ENCODE measurements around the gene GRM7. TPM values are rescaled to one million over a fixed set of nuclear protein-coding genes. Genes with fewer than 3 reads are reported as not detected.

GRM7 gene
- under 1 TPM in 1 of 4 donors, not detected in 3; 0.39 TPM for total RNA-seq

DNA sequence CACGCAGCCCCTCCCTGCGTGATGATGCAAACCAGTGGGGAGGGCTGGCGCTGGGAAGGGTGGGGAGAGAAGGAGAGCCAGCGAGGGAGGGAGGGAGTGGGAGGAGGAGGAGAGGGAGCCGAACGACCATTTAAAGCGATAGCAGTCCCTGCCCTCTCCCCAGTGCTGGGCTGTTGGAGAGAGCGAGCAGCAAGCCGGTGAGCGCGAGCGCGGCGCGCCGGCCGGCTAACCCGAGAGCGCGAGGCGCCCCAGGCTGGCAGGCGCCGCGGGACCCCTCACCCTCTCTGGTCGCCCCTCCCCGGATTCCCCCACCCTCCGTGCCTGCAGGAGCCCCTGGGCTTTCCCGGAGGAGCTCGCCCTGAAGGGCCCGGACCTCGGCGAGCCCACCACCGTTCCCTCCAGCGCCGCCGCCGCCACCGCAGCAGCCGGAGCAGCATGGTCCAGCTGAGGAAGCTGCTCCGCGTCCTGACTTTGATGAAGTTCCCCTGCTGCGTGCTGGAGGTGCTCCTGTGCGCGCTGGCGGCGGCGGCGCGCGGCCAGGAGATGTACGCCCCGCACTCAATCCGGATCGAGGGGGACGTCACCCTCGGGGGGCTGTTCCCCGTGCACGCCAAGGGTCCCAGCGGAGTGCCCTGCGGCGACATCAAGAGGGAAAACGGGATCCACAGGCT is at the start of gene GRM7:
Gene GRM7, plus strand, starts transcription at position 162 of the 671 bp plus-strand sequence.
- no peak for DNase-seq (ENCODE audit: extremely low spot score)
- intact Hi-C loops (cut with DNase I), result no loop called here

DNA sequence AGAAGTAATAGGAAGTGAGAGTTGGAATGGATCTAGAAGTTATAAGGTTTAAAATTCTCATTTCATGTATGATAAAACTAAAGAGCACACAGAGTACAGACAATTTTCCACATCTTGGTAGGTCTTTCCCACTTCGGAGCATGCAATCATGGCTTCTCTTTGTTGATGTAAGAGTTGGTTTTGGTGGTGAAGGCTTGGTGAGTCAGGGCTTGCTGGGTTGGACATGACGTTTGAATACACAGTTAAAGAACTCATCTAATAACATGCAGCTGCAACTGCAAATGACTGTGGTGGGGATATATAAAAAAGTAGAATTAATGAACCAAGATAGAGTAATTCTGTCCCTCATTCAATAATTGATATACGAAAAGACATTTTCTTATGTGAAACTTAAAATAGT is 39.5 kb upstream of the GRM7 start:
- Histone ChIP-seq H3K9me3 (no peaks in the 10 kb centered on the region), H3K4me1 (no peaks in the 10 kb centered on the region), H3K27me3 (no peaks in the 10 kb centered on the region), H3K36me3 (no peaks in the 10 kb centered on the region), H3K27ac (replicated peaks in 1 of 4) (no peak overlapping the region), H3K4me3 (no peak overlapping the region)
- DNase-seq (ENCODE audit: extremely low spot score), result no peak
- TF ChIP-seq EP300 (IDR thresholded peaks at IDR 0.05), result no peak
- 87% methylated on average over 3 of the region's 3 CpGs for WGBS
- intact Hi-C loops (cut with DNase I), result no loop called here

More for the DNA sequence above, at the start of gene GRM7:
- H3K27ac ChIP-seq (replicated peaks in 1 of 4), result no peak within 1 kb of the TSS
- H3K4me1 ChIP-seq, result peaks cover 7 to 26% (median 24%) of the 10 kb centered on the region in 4 donors
- no peaks in the 10 kb centered on the region for H3K9me3 ChIP-seq
- H3K27me3 ChIP-seq, result peaks cover 0 to 51% (median 23%) of the 10 kb centered on the region in 4 donors
- H3K36me3 ChIP-seq, result no peaks in the 10 kb centered on the region
- 0% methylated on average over 5 of the region's 62 CpGs for whole genome bisulfite sequencing
- peak within 1 kb of the TSS; percentile 31 to 59 (median 48) for H3K4me3 ChIP-seq
- TF ChIP-seq POLR2AphosphoS5 (IDR thresholded peaks at IDR 0.05) (no peak), EP300 (IDR thresholded peaks at IDR 0.05) (no peak), POLR2A (IDR thresholded peaks at IDR 0.05; ENCODE audit: low read depth) (no peak)
- TF ChIP-seq, protein P1, sequence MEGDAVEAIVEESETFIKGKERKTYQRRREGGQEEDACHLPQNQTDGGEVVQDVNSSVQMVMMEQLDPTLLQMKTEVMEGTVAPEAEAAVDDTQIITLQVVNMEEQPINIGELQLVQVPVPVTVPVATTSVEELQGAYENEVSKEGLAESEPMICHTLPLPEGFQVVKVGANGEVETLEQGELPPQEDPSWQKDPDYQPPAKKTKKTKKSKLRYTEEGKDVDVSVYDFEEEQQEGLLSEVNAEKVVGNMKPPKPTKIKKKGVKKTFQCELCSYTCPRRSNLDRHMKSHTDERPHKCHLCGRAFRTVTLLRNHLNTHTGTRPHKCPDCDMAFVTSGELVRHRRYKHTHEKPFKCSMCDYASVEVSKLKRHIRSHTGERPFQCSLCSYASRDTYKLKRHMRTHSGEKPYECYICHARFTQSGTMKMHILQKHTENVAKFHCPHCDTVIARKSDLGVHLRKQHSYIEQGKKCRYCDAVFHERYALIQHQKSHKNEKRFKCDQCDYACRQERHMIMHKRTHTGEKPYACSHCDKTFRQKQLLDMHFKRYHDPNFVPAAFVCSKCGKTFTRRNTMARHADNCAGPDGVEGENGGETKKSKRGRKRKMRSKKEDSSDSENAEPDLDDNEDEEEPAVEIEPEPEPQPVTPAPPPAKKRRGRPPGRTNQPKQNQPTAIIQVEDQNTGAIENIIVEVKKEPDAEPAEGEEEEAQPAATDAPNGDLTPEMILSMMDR (IDR thresholded peaks at IDR 0.05), result no peak

DNA sequence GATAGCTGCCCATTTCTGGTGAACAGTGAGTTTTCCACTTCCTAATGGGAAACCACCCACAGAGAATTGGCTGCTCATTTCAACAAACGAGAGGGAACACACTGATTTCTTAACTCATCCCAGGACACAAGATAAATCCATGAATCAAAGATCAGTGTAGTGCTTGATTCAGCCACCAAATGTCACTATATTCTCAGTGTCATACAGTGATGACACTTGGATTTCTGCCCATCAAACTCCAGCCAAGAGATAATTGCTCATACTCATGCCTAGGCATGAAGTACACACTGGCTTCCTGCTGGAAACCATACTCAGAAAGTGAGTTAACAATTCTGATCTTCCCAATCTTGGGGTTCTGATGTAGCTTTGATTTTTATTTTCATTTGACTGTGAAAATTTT is 35.4 kb upstream of the GRM7 start:
- no peaks in the 10 kb centered on the region for H3K9me3 ChIP-seq
- intact Hi-C loops (cut with DNase I), result no loop called here
- 58% methylated on average over 1 of the region's 1 CpG for WGBS
- no peak overlapping the region for H3K4me3 ChIP-seq
- DNase-seq (ENCODE audit: extremely low spot score), result no peak
- no peaks in the 10 kb centered on the region for H3K27me3 ChIP-seq
- no peaks in the 10 kb centered on the region for H3K36me3 ChIP-seq
- TF ChIP-seq POLR2AphosphoS5 (IDR thresholded peaks at IDR 0.05) (no peak), EP300 (IDR thresholded peaks at IDR 0.05) (no peak), POLR2A (IDR thresholded peaks at IDR 0.05; ENCODE audit: low read depth) (no peak)
- TF ChIP-seq, protein P1 (IDR thresholded peaks at IDR 0.05), result no peak
- H3K4me1 ChIP-seq, result no peaks in the 10 kb centered on the region
- H3K27ac ChIP-seq (replicated peaks in 1 of 4), result no peak overlapping the region

DNA sequence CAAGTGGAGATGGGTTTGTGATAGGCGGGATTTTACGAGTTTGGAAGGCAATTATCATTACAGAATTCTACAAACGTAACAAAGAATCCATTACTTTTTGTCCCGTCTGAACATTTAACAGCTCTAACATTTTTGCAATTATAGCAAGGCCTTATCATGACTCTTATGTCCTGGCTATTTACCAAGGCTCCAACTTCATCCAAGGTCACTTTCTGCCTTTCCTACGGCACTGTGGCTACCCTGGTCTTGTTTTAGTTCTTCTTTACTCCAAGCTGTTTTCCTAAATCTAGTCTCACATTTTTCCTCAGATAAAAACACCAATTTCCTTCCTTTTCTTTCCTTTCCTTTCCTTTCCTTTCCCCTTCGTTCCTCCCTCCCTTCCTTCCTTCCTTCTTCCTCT is 33.5 kb upstream of the GRM7 start:
- H3K27me3 ChIP-seq, result no peaks in the 10 kb centered on the region
- TF ChIP-seq, protein P1 (IDR thresholded peaks at IDR 0.05), result no peak
- TF ChIP-seq POLR2A (IDR thresholded peaks at IDR 0.05; ENCODE audit: low read depth), result no peak
- no peak for TF ChIP-seq POLR2AphosphoS5 (IDR thresholded peaks at IDR 0.05)
- TF ChIP-seq EP300 (IDR thresholded peaks at IDR 0.05), result no peak
- no peak for DNase-seq (ENCODE audit: extremely low spot score)
- H3K9me3 ChIP-seq, result no peaks in the 10 kb centered on the region
- H3K4me1 ChIP-seq, result no peaks in the 10 kb centered on the region
- H3K4me3 ChIP-seq, result no peak overlapping the region
- intact Hi-C loops (cut with DNase I), result no loop called here
- WGBS, result 85% methylated on average over 6 of the region's 6 CpGs
- H3K27ac ChIP-seq (replicated peaks in 1 of 4), result no peak overlapping the region
- no peaks in the 10 kb centered on the region for H3K36me3 ChIP-seq

DNA sequence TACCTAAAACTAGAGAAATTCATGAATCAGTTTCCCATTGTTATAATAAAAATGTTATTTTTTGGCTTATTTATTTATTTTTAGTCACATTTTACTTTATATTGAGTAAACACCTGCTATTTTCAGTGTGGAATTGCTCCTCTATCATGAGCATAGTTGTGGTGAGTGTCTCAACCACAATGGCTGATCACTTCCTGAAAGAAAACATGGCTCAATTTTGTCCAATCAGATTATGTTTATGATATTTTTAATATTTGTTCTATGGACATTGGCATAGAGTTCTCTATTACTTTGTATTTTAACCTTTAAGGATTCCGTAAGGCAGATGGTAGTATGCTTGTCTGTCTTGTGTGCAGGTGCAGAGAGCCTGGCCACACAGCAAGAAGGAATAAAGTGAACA is 16.2 kb upstream of the GRM7 start:
- 89% methylated on average over 1 of the region's 1 CpG for WGBS

More for the DNA sequence above, 16.2 kb upstream of the GRM7 start:
- Histone ChIP-seq H3K27ac (replicated peaks in 1 of 4) (no peak overlapping the region), H3K4me1 (no peaks in the 10 kb centered on the region), H3K4me3 (no peak overlapping the region), H3K27me3 (no peaks in the 10 kb centered on the region), H3K9me3 (no peaks in the 10 kb centered on the region), H3K36me3 (no peaks in the 10 kb centered on the region)
- intact Hi-C loops (cut with DNase I), result no loop called here
- DNase-seq (ENCODE audit: extremely low spot score), result no peak
- TF ChIP-seq EP300 (IDR thresholded peaks at IDR 0.05), result no peak
- TF ChIP-seq POLR2AphosphoS5 (IDR thresholded peaks at IDR 0.05), result no peak
- TF ChIP-seq POLR2A (IDR thresholded peaks at IDR 0.05; ENCODE audit: low read depth), result no peak
- TF ChIP-seq, protein P1 (IDR thresholded peaks at IDR 0.05), result no peak

All from esophagus muscularis mucosa (tissue), 4 donors.